Stimulated activated naive CD4-positive, alpha-beta T cell treated with Interleukin-2 at 50 U/mL for 16 hours (primary cell): ENCODE data around the gene GGCT.
A peak's percentile ranks its signal among the peaks of the same experiment; 100 is the strongest.

Experiments
- DNase-seq: peaks from one replicate; lab custom pipeline; 2025; lab: John Stamatoyannopoulos, UW

Gene GGCT

DNA sequence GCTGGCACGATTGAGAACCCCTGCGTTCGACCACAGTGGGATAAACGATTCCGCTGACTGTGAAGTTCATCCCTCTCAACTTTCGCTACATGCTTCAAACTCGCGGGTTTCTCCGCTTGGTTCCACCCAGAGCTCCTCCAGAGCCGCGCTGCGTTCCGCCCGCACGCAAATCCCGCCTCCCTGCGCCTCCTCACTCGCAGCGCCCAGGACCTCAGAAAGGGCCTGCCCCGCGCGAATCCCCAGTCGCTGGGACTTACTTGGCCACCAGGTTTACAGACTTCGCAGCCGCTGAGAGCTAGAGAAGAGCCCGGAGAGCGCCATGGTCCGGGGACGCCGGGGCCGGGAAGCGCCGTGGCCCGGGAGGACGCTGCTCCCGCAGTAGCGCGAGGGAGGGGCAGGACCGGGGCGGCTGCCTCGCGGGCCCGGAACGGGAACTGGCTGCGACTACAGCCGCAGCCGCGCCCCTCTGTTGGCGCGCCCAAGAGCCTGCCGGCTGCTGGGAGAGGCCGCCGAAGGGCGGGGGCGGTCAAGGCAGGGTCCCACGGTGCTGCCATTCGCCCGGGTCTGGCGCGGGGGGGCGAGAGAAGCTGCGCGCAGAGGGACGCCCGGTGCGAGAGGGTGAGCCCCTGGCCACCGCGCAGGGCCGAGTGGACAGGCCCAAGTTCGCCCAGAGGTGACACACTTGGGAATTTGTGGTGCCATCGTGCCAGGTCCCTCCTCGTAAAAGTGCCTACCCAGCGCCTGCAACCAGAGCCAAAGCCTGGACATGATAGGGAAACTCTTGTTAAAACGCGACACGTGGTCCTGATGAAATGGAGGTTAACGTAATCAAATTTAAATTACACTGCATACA is 26.1 kb downstream of the GGCT start, which contains the start of gene NOD1:
Gene NOD1 (minus strand): TSS at position 436 of the 853 bp plus-strand sequence. CDS start 21,863 bp downstream, outside the sequence.
- DNase-seq: peak; percentile 71

- no peak for DNase-seq
Observed at GRCh38 chr7:30476459-30477145, 28.0 kb downstream of the GGCT start.

GRCh38 chr7:30475580-30475979 is 29.0 kb downstream of the GGCT start:
- DNase-seq: no peak

DNA sequence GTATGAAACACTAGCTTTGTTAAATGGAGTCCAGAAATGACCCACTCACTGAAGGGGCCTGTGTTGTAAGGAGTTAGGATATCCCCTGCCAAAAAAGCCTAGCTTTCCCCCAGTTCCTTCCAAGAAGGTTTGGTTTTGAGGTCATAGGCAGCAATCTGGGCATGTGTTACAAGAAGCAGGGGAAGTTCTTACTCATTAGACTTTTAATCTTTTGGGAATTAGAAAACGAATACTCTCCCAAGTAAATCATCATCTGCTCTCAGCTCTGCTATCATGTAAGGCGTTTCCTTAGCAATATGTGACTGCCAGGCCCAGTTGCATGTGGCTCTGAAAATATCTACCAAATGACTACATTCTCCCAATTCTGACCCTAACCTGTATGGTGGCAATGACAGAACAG is 29.7 kb downstream of the GGCT start:
- no peak for DNase-seq

GRCh38 chr7:30474485-30474884 is 30.1 kb downstream of the GGCT start:
- DNase-seq: no peak

DNA sequence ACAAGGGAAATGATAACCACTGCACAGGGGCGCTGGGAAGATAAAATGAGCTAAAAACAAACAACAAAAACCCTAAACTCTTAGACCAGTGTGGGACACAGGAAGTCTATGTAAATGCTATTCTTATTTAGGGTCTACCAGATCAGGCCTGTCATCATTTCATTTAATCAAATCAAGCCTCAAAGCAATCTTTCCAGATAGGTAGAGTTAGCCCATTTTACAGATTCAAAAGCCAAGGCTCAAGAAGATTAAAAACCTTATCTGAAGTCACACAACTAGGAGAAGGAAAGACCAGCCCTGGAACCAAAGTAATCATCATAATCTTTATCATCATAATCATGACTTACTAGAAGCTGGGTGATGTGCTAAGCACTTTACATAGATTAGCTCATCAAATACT is 30.7 kb downstream of the GGCT start:
- DNase-seq: no peak

- no peak for DNase-seq
Observed at GRCh38 chr7:30472784-30473775, 31.5 kb downstream of the GGCT start.

DNA sequence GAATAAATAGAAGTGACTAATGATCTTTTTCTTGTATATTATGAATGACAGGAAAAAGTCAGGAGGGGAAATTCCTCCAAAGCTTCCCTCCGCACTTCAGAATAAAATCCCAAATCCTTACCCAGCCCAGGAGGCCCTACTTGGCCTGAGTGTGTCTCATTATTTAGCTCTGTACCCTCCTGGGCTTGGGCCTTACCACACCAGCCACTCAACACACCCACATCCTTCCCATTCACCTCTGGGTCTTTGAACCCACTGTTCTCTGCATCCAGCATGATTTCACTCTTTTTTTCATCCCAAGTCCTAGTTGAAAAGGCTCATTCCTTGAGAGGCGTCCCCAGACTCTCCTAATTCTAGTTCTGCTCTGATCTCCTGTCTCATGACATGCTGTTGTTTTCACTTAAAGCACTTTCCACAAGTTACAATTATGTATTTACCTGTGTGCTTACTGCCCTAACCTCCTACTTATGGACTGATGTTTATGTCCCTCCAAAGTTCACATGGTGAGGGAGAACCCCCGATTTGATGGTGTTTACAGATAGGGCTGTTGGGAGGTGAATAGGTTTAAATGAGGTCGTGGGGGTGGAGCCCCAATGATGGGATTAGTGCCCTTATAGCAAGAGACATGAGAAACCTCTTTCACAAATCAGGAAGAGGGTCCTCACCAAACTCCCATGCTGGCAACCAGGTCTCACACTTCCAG is 32.4 kb downstream of the GGCT start:
- DNase-seq: no peak

- DNase-seq: no peak
Observed at GRCh38 chr7:30471205-30471604, 33.4 kb downstream of the GGCT start.

GRCh38 chr7:30470771-30471170 is 33.9 kb downstream of the GGCT start:
- no peak for DNase-seq

DNA sequence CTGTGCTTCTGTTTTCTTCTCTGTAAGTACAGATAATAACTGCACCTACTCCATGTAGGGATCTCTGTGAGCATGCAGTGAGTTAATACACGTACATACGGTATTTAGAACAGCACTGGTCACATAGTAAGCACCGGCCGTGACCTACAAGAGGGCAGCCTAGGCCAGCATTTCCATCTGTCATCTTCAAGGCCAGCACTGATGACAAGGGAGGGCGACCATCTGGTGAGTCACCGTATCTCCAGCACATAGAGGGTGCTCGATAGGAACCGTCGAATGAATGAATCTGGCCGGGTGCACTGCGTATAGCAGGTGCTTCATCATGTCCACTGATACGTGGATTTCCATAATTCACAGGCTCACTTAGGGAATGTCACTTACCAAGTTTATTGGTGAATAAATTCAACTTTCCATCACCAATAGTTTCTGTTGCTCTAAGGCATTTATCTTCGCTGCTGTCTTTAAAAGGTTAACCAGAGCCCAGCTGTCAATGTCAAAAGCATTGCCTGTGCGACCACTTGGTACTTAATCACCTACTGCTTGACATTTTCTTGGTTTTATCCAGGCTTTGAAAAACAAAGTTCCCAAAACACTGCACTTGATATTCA is 34.4 kb downstream of the GGCT start:
- DNase-seq: no peak

- no peak for DNase-seq
Observed at GRCh38 chr7:30469303-30469702, 35.3 kb downstream of the GGCT start.

- no peak for DNase-seq
Observed at GRCh38 chr7:30468791-30469190, 35.8 kb downstream of the GGCT start.

GRCh38 chr7:30468041-30468440 is 36.6 kb downstream of the GGCT start:
- no peak for DNase-seq

DNA sequence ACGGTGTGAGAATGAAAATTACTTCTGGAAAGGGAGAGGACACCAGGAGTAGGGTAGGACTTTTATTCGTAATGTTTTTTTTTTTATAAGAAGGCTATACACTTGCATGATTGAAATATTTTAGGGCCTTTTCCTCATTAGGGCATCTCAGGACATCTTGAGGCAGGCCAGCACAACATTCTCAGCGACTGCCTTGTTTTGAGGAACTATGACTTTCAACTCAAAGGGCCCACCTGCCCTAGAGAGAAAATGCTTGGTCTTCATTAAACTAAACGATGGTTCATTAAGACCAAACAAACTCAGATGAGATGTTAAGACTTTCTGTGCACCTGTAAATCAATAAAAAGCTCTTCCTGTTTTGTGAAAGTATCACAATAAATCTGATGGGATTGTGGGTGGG is 37.4 kb downstream of the GGCT start:
- DNase-seq: no peak

DNA sequence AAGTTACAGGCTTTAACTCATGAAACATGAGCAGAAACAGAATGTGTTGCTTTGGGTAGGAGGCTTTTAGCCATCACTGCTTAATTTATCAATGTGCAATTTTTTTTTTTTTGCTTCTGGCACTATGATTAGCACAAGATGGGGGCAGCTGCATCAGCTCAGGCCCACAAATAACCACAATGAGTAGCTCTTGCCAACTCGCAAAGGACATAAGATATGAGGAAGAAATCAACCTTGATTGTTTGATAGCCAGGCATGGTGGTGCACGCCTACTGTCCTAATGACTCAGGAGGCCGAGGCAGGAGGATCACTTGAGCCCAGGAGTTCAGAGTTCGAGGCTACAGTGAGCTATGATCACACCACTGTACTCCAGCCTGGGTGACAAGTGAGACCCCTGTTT is 38.4 kb downstream of the GGCT start:
- no peak for DNase-seq

DNA sequence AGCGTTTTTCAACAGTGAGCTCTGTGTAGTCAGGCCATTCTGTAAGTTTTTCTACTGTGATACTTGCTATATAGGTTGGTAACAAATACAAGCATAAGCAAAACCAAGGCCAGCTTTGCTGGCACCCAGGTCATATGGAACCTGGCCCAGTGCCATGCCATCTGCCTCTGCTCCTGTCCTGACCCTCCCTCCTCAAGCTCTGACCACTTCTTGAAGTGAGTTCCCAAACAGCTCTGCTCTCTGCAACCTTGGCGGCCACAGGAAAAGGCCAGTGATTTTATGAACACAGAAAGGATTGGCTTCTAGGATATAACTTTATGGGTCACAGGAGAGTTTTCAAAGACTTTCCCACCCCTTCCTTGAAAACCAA is 38.8 kb downstream of the GGCT start:
- DNase-seq: no peak

- no peak for DNase-seq
Observed at GRCh38 chr7:30465046-30465810, 39.4 kb downstream of the GGCT start.

GRCh38 chr7:30464231-30464671 is 40.4 kb downstream of the GGCT start:
- no peak for DNase-seq

DNA sequence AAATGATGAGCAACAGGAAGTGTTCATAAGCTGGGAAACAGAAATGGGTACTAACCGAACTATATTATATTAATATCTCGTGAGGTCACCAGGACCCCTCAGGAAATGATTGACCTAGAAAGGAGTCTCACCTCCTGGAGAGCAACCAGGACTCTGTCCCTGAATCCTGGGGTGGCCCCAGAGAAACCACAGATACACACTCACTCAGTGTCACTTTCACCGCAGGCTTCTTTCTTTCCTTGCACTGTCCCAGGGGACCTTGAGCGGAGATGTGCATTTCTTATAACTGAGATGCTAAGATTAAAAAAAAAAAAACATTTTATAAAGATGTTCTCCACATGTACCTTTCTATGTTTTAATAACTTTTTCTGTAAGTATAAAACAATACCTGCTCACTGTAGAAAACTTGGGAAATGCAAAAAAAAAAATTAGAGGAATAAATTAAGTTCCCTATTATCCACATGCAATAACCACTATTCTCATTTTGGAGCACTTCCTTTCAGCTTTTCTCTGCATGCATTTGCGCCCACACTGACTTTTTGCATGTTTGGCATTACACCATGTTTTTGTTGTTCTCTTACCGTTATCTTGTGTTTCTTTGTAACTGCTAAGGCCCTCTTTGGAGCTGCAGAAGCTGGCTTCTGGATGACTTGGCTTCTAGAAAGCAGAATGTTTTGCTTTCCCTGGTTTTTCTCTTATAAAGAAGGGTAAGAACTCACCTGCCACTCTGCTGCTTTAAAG is 41.1 kb downstream of the GGCT start:
- DNase-seq: no peak
